Kidney (tissue), 14 donors: Measurements from ENCODE around the gene WBP2. TPM values are rescaled to one million over a fixed set of nuclear protein-coding genes. Genes with fewer than 3 reads are reported as not detected.
"Not testable (repeated sequence)": the region's sequence is repeated elsewhere in the genome, so short reads cannot be mapped to it uniquely, and the experiment has no call there.

Source experiments
- DNase-seq, 5 donors: peaks; one replicate each; pipeline ENCODE4 v3.0.0-alpha.2; 2013 to 2020
- FAIRE-seq: peaks from 2 replicates; lab custom pipeline; 2012; peaks lifted over from hg19 to GRCh38; lab: Jason Lieb, UNC
- H3K27ac ChIP-seq, 2 donors: one replicate each; pipeline ENCODE4 v1.7.0; 2013; ENCODE audit warnings: low read depth in 2 of 2, low read length in 2 of 2, inconsistent platforms in 1 of 2
- H3K27me3 ChIP-seq: one replicate; pipeline ENCODE4 v1.7.1; 2013; ENCODE audit warnings: low read length, inconsistent platforms; ENCODE audit not compliant: control insufficient read depth, insufficient read depth
- H3K36me3 ChIP-seq, 3 donors: one replicate each; pipeline versions ENCODE4 v1.7.0 to v1.7.1; 2013; ENCODE audit warnings: low read length in 3 of 3, control low read depth in 1 of 3, inconsistent platforms in 1 of 3; ENCODE audit not compliant: insufficient read depth in 3 of 3, control insufficient read depth in 2 of 3
- H3K4me1 ChIP-seq, 3 donors: one replicate each; pipeline versions ENCODE4 v1.7.0 to v1.7.1; 2013; ENCODE audit warnings: low read length in 3 of 3, inconsistent platforms in 1 of 3, low read depth in 1 of 3; ENCODE audit not compliant: control insufficient read depth in 2 of 3, insufficient read depth in 2 of 3
- H3K4me3 ChIP-seq, 3 donors: one replicate each; pipeline versions ENCODE4 v1.7.0 to v1.8.1; 2013; ENCODE audit warnings: low read length in 3 of 3, control low read depth in 1 of 3, inconsistent platforms in 1 of 3
- H3K9ac ChIP-seq, 3 donors: one replicate each; pipeline versions ENCODE4 v1.7.0 to v1.7.1; 2013; ENCODE audit warnings: low read length in 3 of 3, control low read depth in 1 of 3, inconsistent platforms in 1 of 3
- H3K9me3 ChIP-seq, 3 donors: one replicate each; pipeline versions ENCODE4 v1.7.0 to v1.7.1; 2013; ENCODE audit warnings: low read length in 3 of 3, control low read depth in 1 of 3, inconsistent platforms in 1 of 3; ENCODE audit not compliant: control insufficient read depth in 2 of 3, insufficient read depth in 1 of 3
- intact Hi-C: fragments of 100-400 bp; cut with DNase I; formaldehyde crosslinking; loops from one replicate; pipeline ENCODE4 v1.11.1; 2022
- polyA plus RNA-seq: library from polyadenylated mRNA; stranded (reverse); fragments of 350-450 nt; fragmentation: Illumina TruSeq; extraction: RNeasy Lipid Tissue Mini Kit (QIAGEN cat#74804); gene quantifications from one replicate; pipeline ENCODE4 v1.2.3, GENCODE V29; 2014; ENCODE audit warnings: low read depth, low replicate concordance; ENCODE audit not compliant: insufficient read depth
- total RNA-seq: library from RNA; stranded (reverse); fragmentation: NEBNext Ultra II Directional; extraction: Animal tissue kit (Norgen Biotek cat#: 25700); gene quantifications from one replicate; pipeline ENCODE4 v1.2.1, GENCODE V29; 2021
- TF ChIP-seq, protein P1 (sequence below): IDR thresholded peaks from 3 replicates; pipeline ENCODE4 v1.5.1; 2012; ENCODE audit warnings: mild to moderate bottlenecking, moderate library complexity, borderline replicate concordance; ENCODE audit not compliant: insufficient read depth; ENCODE audit errors: extremely low read depth
- donor health status: control.
- donor health status: control.
- donor health status: control.
- donor health status: control.
- donor health status: control.
- donor health status: DM: yes; HTN: yes; CAD: no.
- donor health status: Normal renal cell carcinoma (clear cell type).

Gene WBP2
- total and polyA plus RNA-seq, 2 donors from 2014 or later, result 135 to 151 TPM

GRCh38 chr17:75864448-75864871 lies 9.3 kb upstream of the WBP2 start:
- no peaks in the 10 kb centered on the region for H3K27me3 ChIP-seq
- H3K4me3 ChIP-seq, result no peak overlapping the region
- H3K27ac ChIP-seq, result peak overlapping the region; percentile 22 to 28
- H3K9me3 ChIP-seq, result no peaks in the 10 kb centered on the region
- H3K36me3 ChIP-seq, result no peaks in the 10 kb centered on the region
- no peak for FAIRE-seq
- intact Hi-C loops, result no loop called here
- peak in 4 of 5 donors; percentile 68 to 96 (median 78) for DNase-seq
- no peak overlapping the region for H3K9ac ChIP-seq
- TF ChIP-seq, protein P1, sequence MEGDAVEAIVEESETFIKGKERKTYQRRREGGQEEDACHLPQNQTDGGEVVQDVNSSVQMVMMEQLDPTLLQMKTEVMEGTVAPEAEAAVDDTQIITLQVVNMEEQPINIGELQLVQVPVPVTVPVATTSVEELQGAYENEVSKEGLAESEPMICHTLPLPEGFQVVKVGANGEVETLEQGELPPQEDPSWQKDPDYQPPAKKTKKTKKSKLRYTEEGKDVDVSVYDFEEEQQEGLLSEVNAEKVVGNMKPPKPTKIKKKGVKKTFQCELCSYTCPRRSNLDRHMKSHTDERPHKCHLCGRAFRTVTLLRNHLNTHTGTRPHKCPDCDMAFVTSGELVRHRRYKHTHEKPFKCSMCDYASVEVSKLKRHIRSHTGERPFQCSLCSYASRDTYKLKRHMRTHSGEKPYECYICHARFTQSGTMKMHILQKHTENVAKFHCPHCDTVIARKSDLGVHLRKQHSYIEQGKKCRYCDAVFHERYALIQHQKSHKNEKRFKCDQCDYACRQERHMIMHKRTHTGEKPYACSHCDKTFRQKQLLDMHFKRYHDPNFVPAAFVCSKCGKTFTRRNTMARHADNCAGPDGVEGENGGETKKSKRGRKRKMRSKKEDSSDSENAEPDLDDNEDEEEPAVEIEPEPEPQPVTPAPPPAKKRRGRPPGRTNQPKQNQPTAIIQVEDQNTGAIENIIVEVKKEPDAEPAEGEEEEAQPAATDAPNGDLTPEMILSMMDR, result no peak
- H3K4me1 ChIP-seq, result peaks cover 0 to 5% (median 0%) of the 10 kb centered on the region in 3 donors

DNA sequence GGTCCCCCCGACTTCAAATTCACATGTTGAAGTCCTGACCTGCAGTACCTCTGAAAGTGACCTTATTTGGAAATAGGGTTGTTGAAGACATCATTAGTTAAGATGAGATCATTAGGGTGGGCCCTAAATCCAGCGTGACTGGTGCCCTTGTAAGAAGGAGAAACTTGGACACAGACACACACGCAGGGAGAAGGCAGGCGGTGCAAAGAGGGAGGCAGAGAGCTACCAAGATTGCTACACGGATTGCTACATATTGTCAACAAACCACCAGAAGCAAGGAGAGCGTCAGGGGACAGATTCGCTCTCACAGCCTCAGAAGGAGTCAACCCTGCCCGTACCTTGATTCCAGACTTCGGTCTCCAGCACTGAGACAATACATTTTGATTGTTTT lies 6.8 kb upstream of the WBP2 start:
- Histone ChIP-seq H3K27me3 (no peaks in the 10 kb centered on the region), H3K36me3 (no peaks in the 10 kb centered on the region), H3K4me3 (no peak overlapping the region), H3K9ac (no peak overlapping the region), H3K9me3 (no peaks in the 10 kb centered on the region), H3K27ac (no peak overlapping the region), H3K4me1 (peaks cover 0 to 5% (median 0%) of the 10 kb centered on the region in 3 donors)
- DNase-seq (no peak), FAIRE-seq (no peak)
- intact Hi-C loops, result no loop called here
- TF ChIP-seq, protein P1, result no peak

DNA sequence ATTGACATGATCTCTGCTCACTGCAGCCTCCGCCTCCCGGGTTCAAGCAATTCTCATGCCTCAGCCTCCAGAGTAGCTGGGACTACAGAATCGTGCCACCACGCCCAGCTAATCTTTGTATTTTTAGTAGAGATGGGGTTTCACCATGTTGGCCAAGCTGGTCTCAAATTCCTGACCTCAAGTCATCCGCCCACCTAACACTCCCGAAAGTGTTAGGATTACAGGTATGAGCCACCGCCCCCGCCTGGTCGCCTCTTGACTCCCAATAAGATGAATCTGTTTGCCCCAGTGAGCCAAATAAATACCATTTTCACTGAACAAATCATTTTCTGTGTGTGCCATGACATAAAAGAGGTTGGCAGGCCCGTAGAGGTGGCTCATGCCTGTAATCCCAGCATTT lies 4.2 kb upstream of the WBP2 start:
- H3K9me3 ChIP-seq, H3K27me3 ChIP-seq, H3K27ac ChIP-seq, H3K4me3 ChIP-seq, H3K36me3 ChIP-seq, H3K4me1 ChIP-seq, DNase-seq, FAIRE-seq, H3K9ac ChIP-seq, intact Hi-C loops: not testable (repeated sequence)

DNA sequence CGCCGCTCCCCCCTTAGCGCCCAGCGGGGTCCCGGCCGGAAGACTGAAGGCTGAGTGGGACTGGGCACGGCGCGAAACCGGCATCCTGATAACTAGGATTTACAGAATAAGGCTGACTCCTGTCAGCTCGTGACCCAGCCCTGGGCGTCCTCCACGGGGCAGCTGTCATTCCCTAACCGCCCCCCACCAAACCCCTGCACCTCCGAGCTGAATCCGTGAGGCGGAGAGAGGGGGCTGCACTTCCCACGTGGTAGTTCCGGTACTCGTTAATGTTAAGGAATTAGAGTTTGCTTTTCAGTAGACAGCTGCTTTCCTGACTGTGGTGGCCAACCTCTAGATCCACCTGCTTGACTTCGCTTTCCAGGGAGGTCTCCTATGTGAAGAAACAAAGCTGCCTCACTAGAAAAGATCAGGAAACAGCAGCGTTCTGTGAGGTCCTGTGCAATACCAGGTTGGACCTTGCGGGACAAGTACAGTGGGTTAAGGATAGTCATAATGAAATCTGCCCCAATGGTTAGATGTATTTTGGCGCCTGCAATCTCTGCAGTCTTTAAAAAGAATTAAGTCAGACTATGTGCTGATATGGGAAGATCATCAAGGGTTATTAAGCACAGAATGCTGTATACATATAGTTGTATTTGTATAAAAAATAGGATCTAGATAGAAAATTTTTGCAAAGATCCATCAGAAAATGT lies 1.1 kb upstream of the WBP2 start:
- no peaks in the 10 kb centered on the region for H3K27me3 ChIP-seq
- peak overlapping the region; percentile 38 to 80 (median 71) for H3K4me3 ChIP-seq
- H3K27ac ChIP-seq, result peak overlapping the region; percentile 99
- intact Hi-C loops, result no loop called here
- peak overlapping the region; percentile 42 to 96 (median 90) for H3K9ac ChIP-seq
- TF ChIP-seq, protein P1, result no peak
- H3K9me3 ChIP-seq, result no peaks in the 10 kb centered on the region
- peaks cover 2 to 4% (median 3%) of the 10 kb centered on the region in 3 donors for H3K36me3 ChIP-seq
- peaks cover 0 to 14% (median 12%) of the 10 kb centered on the region in 3 donors for H3K4me1 ChIP-seq
- DNase-seq (peak in 1 of 5 donors; percentile 69), FAIRE-seq (no peak)
